Retina (tissue), 1 donor: Measurements from ENCODE around the gene PURA.

Experiments
- DNase-seq: peaks from one replicate; pipeline ENCODE4 v3.0.0-alpha.2; 2016

The PURA gene

GRCh38 chr5:140113699-140114263, at the start of gene PURA:
Gene PURA (plus strand): TSS chr5:140114109. CDS start chr5:140114182, 73 bp downstream.
- peak; percentile 86 for DNase-seq

- no peak for DNase-seq
These were observed 41.1 kb upstream of the PURA start for GRCh38 chr5:140072812-140073211.

DNA sequence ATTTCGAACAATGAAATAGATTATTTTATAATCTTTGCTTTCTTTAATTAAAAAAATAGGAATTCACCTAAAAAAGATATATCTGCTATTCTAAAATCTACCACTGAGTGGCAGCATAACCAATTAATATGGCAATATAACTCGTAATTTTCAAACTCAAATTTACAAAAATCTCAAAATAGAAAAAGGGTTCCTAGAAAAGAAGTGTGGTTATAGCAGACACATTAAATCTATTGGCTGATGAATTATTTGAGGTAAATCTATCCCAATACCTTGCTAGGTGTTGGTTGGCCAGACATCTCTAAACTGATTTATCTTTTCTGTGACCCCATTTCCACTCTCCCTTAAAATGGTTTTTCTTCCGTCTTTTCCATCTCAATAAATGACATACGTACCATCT, 40.6 kb upstream of the PURA start:
- DNase-seq = no peak

DNA sequence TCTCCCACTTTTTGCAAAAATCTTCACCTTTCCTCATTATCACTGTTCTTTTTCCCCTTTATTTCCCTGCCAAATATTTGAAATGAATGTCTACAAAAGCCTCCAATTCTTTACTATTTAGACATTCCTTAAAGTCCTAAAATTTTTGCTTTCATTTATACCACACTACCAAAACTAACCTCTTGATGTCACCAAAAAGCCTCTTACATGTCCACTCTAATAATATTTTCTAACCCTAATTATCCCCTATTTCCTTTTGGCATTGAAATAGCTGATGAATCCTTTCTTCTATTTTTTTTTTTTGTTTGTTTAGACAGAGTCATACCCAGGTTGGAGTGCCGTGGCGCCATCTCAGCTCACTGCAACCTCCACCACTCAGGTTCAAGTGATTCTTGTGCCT, 38.5 kb upstream of the PURA start:
- DNase-seq = no peak

DNA sequence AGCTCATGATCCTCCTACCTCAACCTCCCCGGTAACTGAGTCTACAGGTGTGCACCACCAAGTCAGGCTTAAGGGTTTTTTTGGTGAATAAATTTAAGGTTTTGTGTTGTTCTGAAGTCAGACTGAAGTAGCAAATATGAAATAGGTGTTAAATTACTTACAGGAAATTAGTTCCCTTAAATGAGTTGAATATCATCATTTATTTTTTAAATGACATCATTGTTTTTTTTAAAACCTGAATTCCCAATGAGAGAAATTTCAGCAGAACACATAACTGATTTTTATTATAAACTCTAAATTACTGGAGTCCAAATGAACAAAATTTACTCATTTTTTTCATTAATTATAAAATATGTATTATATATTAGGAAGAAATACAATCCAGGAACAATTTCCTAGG, 37.8 kb upstream of the PURA start:
- no peak for DNase-seq

GRCh38 chr5:140076788-140077187, 37.1 kb upstream of the PURA start:
- no peak for DNase-seq

- DNase-seq = no peak
These were observed 30.8 kb upstream of the PURA start for GRCh38 chr5:140083120-140083519.

DNA sequence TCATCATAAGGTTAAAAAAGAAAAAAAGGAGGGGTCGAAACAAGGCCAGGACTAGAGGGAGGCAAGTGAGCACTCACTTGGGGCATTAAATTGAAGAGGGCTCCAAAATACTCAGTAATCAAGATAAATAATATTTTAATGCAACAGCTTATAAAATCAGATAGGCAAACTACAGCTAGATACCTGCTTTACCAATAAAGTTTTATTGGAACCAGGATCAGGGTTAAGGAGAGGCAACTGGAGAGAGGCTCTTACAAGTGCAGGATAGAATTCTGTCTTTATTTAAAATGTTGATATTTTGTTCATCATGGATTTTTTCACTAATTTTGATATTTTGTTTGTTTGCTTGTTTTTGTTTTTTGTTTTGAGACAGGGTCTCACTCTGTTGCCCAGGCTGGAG, 30.3 kb upstream of the PURA start:
- DNase-seq = no peak

- no peak for DNase-seq
These were observed 29.4 kb upstream of the PURA start for GRCh38 chr5:140084541-140084940.

- no peak for DNase-seq
These were observed 23.7 kb upstream of the PURA start for GRCh38 chr5:140090251-140090650.

GRCh38 chr5:140093179-140093578, 20.7 kb upstream of the PURA start:
- DNase-seq = no peak

DNA sequence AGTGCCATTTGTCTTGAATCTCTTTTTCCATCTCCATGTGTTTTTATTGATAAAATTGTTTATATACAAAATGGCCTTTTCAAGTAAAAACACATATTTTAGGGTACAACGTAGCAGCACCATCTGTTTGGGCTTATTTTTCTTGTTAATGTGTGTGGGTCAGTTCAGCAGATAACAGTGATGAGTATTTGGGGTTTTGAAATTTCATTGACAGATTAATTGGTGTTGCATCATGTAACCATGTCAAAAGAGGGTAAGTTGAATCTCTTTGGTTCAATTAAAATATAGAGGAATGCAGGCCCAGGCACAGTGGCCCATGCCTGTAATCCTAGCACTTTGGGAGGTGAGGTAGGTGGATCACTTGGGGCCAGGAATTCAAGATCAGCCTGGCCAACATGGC, 20.0 kb upstream of the PURA start:
- DNase-seq = no peak

- DNase-seq = no peak
These were observed 19.0 kb upstream of the PURA start for GRCh38 chr5:140094889-140095288.

- no peak for DNase-seq
These were observed 12.7 kb upstream of the PURA start for GRCh38 chr5:140101179-140101578.

DNA sequence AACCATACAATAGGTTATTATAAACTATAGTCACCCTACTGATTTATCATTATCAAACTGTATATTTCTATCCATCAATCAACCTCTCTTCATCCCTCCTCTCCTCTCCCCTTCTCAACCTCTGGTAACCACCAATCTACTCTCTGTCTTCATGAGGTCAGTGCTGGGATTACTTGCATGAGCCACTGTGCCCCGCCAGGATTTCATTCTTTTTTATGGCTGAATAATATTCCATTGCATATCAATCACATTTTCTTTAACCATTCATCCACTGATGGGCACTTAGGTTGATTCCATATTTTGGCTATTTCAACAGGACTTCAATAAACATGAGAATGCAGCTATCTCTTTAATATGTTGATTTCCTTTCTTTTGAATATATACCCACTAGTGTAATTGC, 10.8 kb upstream of the PURA start:
- DNase-seq = no peak

GRCh38 chr5:140104100-140104499, 9.8 kb upstream of the PURA start:
- DNase-seq = no peak

GRCh38 chr5:140106101-140106500, 7.8 kb upstream of the PURA start:
- DNase-seq = no peak

DNA sequence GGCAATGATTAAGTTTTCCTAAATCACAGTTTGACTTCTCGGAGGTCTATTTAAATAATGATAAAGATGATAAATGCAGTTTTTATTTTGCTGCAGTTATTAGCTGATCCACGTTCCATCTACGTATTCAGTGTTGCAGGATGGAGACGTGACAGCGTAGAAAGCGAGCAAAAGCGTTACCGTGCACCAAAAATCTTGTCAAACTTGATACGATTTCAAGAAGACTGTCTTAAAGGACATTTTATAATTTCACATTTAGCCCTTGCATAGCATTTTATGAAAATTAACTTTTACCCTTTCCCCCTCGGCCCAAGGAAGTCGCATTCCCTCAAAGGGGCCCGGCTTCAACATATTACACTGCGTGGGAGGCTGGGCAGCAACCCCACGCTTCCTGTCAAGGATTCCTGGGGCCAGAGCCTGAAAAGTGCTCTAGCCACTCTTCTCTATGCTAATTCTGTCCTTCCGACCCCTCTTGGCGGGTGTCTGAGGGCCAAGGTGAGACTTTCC, 7.1 kb upstream of the PURA start:
- DNase-seq = no peak

DNA sequence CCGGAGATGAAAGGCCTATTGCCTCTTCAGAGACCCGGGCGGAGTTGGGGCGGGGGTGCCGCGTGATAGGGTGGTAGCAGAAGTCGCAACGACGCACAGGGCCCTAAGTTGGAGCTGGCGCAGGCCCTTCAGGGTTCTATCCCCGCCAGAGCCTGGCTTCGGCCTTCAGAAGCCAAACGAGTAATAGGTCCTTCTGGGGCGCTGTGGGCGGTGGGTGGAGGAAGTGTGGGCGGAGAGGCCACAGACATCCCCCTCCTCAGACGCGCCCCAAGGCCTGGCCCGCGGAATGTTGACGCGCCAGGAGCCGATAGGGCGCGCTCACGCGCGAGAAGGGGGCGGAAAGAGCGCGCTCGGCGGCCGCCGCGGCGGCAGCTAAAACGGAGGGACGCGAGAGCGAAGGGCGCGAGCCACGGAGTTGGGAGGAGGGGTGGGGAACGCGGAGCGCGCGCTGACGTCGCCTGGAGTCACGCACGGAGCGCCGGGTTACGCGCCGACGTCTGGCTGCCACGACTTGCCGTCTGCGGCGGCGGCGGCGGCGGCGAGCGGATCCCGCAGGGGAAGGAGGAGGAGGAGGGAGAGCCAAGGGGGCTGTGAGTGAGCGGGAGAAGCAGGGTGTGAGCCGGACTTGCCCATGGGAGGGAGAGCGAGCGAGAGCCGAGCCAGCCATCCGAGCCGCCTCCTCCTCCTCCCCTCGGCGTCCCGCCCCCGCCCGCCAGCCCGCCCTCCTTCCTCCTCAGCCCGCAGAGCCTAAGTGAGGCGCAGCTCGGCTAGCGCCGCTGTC, 6.4 kb upstream of the PURA start:
- peak; percentile 98 for DNase-seq

DNA sequence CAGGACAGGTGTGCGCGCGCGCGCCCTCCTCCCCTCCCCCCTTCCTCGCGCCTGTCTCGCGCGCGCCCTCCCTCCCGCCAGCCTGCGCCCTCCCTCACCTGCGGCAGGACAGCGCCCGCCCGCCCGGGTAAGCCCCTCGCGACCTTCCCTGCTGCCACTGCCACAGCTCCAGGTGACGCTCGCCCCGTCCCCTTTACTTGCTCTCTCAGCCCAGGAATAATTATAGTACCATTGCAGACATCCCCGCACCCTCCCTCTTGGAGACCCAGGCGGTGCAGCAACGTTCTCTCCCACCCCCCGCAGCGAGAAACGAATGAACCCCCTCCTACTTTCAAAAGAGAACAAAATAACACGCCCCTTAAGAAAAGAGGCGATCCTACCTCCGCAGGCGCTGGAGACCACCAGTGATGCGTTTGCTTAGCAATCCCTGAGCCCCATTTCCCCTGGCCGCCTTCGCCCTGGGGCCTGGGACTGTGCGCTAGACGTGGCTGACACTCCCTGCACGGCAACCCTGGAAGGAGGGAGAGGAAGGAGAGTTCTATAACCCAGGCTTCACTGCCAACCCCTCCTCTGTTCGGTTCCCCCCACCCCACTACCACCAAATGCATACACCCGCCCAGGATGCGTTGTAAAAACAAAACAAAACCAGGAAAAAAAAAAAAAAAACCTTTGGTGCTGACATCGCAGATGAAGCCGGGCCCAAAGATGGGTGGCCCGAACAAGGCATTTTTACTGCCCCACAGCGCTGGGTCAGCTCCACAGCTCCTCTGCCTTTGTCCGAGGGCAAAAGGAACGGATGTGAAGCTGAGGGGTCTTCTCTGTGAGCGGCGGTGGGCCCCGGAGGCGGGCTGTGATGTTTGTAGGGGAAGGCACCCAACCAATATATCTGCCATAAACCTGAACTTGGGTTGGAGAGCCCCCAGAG, 5.6 kb upstream of the PURA start:
- DNase-seq = peak; percentile 83

DNA sequence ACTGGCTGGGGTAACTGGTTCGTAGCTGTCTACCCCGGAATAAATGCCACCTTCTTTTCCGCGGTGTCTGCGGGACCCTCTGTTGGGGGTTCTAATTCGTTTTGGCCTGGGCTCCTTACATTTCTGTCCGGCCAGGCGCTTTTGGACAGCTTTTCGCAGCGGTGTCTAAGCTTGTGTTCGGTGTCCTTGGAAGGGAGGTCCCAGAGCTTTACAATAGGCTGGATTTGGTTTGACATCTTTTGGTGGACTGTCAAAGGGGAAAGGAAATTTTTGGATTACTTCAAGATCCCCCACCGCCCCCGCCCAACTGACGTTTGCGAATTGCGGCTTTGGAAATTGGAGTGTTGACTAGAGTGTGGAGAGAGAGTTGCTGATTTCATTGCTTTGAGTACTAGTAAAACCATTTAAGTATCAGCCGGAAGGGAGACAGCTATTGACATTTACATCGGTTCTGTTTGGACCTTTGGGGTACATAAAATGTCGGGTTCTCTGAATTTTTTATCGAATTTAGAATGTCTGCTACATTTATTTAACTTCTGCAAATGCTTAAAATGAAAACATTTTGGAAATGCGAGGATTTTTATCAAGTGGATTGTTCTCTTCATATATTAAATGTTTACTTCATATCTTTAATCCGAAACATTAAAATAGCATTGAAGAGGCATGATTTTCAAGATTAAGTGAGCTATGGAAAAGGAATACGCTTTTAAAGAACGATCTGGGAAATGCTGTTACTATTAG, 4.7 kb upstream of the PURA start:
- DNase-seq = no peak

- peak; percentile 32 for DNase-seq
These were observed 3.9 kb upstream of the PURA start for GRCh38 chr5:140109759-140110645.
